ENCODE results near the gene RAB25. TPM values are rescaled to one million over a fixed set of nuclear protein-coding genes. Genes with fewer than 3 reads are reported as not detected.
"Not testable (repeated sequence)": the region's sequence is repeated elsewhere in the genome, so short reads cannot be mapped to it uniquely, and the experiment has no call there.

RAB25 gene
- total RNA-seq, 2 donors from 2014 or later, result 0.36 to 0.89 TPM

GRCh38 chr1:156071332-156071816 is 10.4 kb downstream of the RAB25 start:
- not testable (repeated sequence) for ATAC-seq; H3K27ac Mint-ChIP-seq; DNase-seq (ENCODE audit: low spot score in 2 of 2); H3K36me3 Mint-ChIP-seq; H3K9me3 Mint-ChIP-seq

GRCh38 chr1:156072251-156072650 is 11.3 kb downstream of the RAB25 start:
- Mint-ChIP-seq H3K36me3 (no peaks in the 10 kb centered on the region), H3K27ac (no peak overlapping the region), H3K9me3 (no peaks in the 10 kb centered on the region)
- DNase-seq (ENCODE audit: low spot score in 2 of 2), result no peak
- no peak for ATAC-seq

- DNase-seq (ENCODE audit: low spot score in 2 of 2) (no peak), ATAC-seq (no peak)
- Mint-ChIP-seq H3K27ac (no peak overlapping the region), H3K9me3 (no peaks in the 10 kb centered on the region), H3K36me3 (no peaks in the 10 kb centered on the region)
Measured at GRCh38 chr1:156073110-156073687, 12.2 kb downstream of the RAB25 start.

- DNase-seq (ENCODE audit: low spot score in 2 of 2), result no peak
- H3K9me3 Mint-ChIP-seq, result no peaks in the 10 kb centered on the region
- H3K36me3 Mint-ChIP-seq, result no peaks in the 10 kb centered on the region
- ATAC-seq, result no peak
- no peak overlapping the region for H3K27ac Mint-ChIP-seq
Measured at GRCh38 chr1:156073740-156074139, 12.8 kb downstream of the RAB25 start.

GRCh38 chr1:156074661-156075060 is 13.7 kb downstream of the RAB25 start:
- Mint-ChIP-seq H3K27ac (no peak overlapping the region), H3K36me3 (no peaks in the 10 kb centered on the region), H3K9me3 (no peaks in the 10 kb centered on the region)
- no peak for DNase-seq (ENCODE audit: low spot score in 2 of 2)
- ATAC-seq, result no peak

GRCh38 chr1:156075162-156075561 is 14.2 kb downstream of the RAB25 start:
- no peaks in the 10 kb centered on the region for H3K36me3 Mint-ChIP-seq
- ATAC-seq (no peak), DNase-seq (ENCODE audit: low spot score in 2 of 2) (no peak)
- no peak overlapping the region for H3K27ac Mint-ChIP-seq
- no peaks in the 10 kb centered on the region for H3K9me3 Mint-ChIP-seq

- Mint-ChIP-seq H3K36me3 (no peaks in the 10 kb centered on the region), H3K27ac (no peak overlapping the region), H3K9me3 (no peaks in the 10 kb centered on the region)
- no peak for ATAC-seq
- DNase-seq (ENCODE audit: low spot score in 2 of 2), result no peak
Measured at GRCh38 chr1:156075775-156076204, 14.8 kb downstream of the RAB25 start.

GRCh38 chr1:156076609-156077429 is 15.9 kb downstream of the RAB25 start:
- no peak for DNase-seq (ENCODE audit: low spot score in 2 of 2)
- Mint-ChIP-seq H3K36me3 (no peaks in the 10 kb centered on the region), H3K9me3 (no peaks in the 10 kb centered on the region), H3K27ac (no peak overlapping the region)
- peak in 1 of 2 donors; percentile 40 for ATAC-seq

- Mint-ChIP-seq H3K36me3 (no peaks in the 10 kb centered on the region), H3K27ac (no peak overlapping the region), H3K9me3 (no peaks in the 10 kb centered on the region)
- DNase-seq (ENCODE audit: low spot score in 2 of 2) (no peak), ATAC-seq (no peak)
Measured at GRCh38 chr1:156077430-156077760, 16.4 kb downstream of the RAB25 start.

GRCh38 chr1:156078728-156079127 is 17.8 kb downstream of the RAB25 start:
- DNase-seq (ENCODE audit: low spot score in 2 of 2) (no peak), ATAC-seq (no peak)
- Mint-ChIP-seq H3K27ac (no peak overlapping the region), H3K9me3 (no peaks in the 10 kb centered on the region), H3K36me3 (no peaks in the 10 kb centered on the region)

GRCh38 chr1:156079762-156080161 is 18.8 kb downstream of the RAB25 start:
- no peaks in the 10 kb centered on the region for H3K9me3 Mint-ChIP-seq
- H3K27ac Mint-ChIP-seq, result no peak overlapping the region
- no peak for ATAC-seq
- no peaks in the 10 kb centered on the region for H3K36me3 Mint-ChIP-seq
- DNase-seq (ENCODE audit: low spot score in 2 of 2), result no peak

- no peaks in the 10 kb centered on the region for H3K36me3 Mint-ChIP-seq
- no peak for ATAC-seq
- H3K9me3 Mint-ChIP-seq, result no peaks in the 10 kb centered on the region
- H3K27ac Mint-ChIP-seq, result no peak overlapping the region
- no peak for DNase-seq (ENCODE audit: low spot score in 2 of 2)
Measured at GRCh38 chr1:156080241-156080862, 19.4 kb downstream of the RAB25 start.

- no peak for ATAC-seq
- Mint-ChIP-seq H3K27ac (no peak overlapping the region), H3K9me3 (no peaks in the 10 kb centered on the region), H3K36me3 (no peaks in the 10 kb centered on the region)
- DNase-seq (ENCODE audit: low spot score in 2 of 2), result no peak
Measured at GRCh38 chr1:156080863-156081179, 19.9 kb downstream of the RAB25 start.

GRCh38 chr1:156081180-156081916 is 20.4 kb downstream of the RAB25 start:
- no peak for ATAC-seq

GRCh38 chr1:156081917-156082308 is 21.0 kb downstream of the RAB25 start:
- no peak overlapping the region for H3K27ac Mint-ChIP-seq

More at GRCh38 chr1:156081180-156081916, 20.4 kb downstream of the RAB25 start:
- Mint-ChIP-seq H3K9me3 (no peaks in the 10 kb centered on the region), H3K27ac (peak overlapping the region in 1 of 2 donors; percentile 50), H3K36me3 (no peaks in the 10 kb centered on the region)
- DNase-seq (ENCODE audit: low spot score in 2 of 2), result no peak

GRCh38 chr1:156082309-156083091 is 21.5 kb downstream of the RAB25 start, which contains the start of gene MEX3A:
Gene MEX3A, minus strand, starts transcription at chr1:156082465. Its CDS starts 467 bp downstream, at chr1:156081998.
- no peak within 1 kb of the TSS for H3K27ac Mint-ChIP-seq
- DNase-seq (ENCODE audit: low spot score in 2 of 2) (peak in 1 of 2 donors; percentile 69), ATAC-seq (peak; percentile 76 to 92)
- no peaks in the 10 kb centered on the region for H3K36me3 Mint-ChIP-seq
- no peaks in the 10 kb centered on the region for H3K9me3 Mint-ChIP-seq

More at GRCh38 chr1:156081917-156082308, 21.0 kb downstream of the RAB25 start:
- Mint-ChIP-seq H3K9me3 (no peaks in the 10 kb centered on the region), H3K36me3 (no peaks in the 10 kb centered on the region)
- ATAC-seq, result no peak
- DNase-seq (ENCODE audit: low spot score in 2 of 2), result no peak

Measured in activated naive CD4-positive, alpha-beta T cell treated with anti-CD3 and anti-CD28 coated beads, Interleukin-2, amount 50 U/mL, for 72 hours (primary cell).